NCI-H2196 (cell line): ENCODE results near the gene ANKRD6.
"Not testable (repeated sequence)": the region's sequence is repeated elsewhere in the genome, so short reads cannot be mapped to it uniquely, and the experiment has no call there.

Source experiments
- DNase-seq: peaks from one replicate; lab custom pipeline; 2025; ENCODE audit not compliant: unreplicated experiment; lab: John Stamatoyannopoulos, UW

ANKRD6 gene

DNA sequence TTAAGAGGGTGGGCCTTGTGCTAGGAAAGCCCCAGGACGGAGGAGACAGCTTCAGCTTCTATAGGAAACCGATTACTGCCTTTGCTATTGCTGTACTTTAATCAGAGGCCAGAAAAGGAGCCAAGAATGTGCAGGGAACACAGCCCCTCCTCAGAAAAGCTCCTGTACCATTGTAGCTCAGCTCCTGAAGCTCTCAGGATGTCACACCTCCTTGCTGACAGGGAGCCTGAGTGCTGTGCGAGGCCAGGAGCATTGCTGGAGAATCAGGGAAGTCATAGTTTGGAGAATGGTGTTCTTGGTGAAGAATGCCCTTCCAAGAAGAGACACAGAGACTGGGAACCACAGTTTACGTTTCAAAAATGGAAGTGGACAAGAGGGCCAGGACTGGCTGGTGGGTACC, 158.8 kb downstream of the ANKRD6 start:
- no peak for DNase-seq

DNA sequence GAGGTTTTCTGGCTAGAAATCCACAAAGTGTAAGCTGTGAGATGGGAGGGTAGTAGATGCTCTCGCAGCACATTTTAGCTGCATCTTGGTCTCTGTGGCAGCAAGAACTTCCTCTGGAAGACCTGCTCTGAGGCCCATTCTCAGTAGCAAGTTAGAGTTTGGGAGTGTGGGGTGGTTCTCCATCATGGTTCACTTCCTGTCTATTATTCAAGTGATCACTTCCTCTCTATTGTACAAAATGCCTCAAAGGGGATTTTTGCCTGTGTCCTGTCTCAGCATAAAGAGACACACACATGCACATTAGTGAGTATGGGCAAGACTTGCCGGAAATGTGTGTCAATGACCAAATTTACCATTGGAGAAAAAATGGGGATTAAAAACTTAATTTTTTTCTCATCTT, 163.1 kb downstream of the ANKRD6 start:
- no peak for DNase-seq

GRCh38 chr6:89596484-89596883, 163.5 kb downstream of the ANKRD6 start:
- DNase-seq: no peak

DNA sequence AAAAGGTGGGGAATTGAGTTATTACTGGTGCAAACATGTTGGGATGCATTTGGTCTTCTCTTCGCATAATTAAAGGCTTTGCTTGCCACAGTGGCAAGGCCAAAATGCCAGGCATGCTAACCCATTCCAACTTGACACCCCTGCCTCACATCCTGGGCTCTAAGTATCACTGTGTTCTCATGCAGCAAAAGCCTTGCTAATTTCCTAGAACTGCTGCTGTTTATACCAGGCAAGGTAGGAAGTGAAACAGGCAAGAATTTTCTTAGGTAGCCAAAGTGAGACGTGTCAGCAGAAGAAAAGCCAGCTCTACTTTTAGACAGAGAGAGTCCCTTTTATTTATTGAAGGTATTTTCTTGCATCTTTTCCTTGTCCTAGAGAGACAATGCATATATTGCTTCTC, 164.4 kb downstream of the ANKRD6 start:
- no peak for DNase-seq

GRCh38 chr6:89597988-89598387, 165.0 kb downstream of the ANKRD6 start:
- DNase-seq: peak; percentile 52

- no peak for DNase-seq
These were observed 166.8 kb downstream of the ANKRD6 start for GRCh38 chr6:89599727-89600126.

DNA sequence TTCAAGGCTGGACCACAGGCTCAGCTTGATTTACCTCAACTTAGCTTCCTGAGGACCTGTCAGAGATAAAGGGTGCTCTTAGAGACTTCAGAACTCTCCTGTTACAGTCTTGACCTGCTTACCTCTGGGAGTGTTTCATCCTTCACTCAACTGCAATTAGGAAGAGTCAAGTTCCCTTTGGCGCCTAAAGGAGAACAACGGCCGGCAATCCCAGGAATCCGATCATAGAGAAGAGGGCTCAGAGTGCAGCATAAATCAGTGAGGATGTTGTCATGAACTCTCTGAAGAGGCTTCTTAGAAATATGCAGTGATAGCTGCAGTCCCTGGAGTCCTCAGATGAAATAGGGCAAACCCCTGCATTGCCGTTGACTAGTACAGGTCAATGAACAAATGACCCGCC, 169.2 kb downstream of the ANKRD6 start:
- no peak for DNase-seq

GRCh38 chr6:89604653-89605052, 171.7 kb downstream of the ANKRD6 start:
- DNase-seq: no peak

DNA sequence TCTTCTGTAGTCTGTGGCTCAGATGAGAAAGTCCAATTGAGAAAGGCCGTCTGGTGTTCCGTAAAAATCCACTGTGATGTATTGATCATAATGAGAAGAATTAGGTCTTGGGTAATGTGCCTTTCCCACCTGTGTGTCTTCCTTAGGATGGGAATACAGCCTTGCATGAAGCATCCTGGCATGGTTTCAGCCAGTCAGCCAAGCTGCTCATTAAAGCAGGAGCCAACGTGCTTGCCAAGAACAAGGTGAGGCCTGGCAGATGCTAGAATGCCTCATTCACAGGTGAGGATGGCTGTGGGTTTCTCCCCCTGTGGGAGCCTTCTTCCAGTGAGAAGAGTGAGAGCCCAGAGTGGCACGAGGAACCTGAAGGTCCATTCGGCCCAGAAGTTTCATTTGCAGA, 172.9 kb downstream of the ANKRD6 start:
- DNase-seq: peak; percentile 28

DNA sequence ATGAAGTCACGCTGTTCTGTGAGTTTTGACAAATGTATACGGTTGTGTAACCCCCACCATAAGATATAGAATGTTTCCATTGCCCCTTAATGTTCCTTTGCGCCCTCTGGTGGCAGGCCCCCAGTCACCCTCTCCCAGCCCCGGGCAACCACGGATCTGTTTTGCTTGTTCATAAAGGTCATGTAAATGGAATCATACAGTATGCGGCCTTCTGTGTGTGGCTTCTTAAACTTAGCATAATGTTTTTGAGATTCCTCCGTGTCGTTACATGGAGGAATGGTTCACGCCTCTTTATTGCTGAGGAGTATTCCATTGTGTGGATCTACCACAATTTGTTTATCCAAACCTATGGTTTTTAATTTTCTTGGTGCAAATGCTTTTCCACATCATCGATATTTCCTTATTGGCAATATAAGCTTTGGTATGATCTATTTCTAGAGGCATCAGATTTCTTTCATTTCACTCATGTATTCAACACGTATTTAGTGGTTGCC, 177.2 kb downstream of the ANKRD6 start:
- no peak for DNase-seq

- no peak for DNase-seq
These were observed 178.7 kb downstream of the ANKRD6 start for GRCh38 chr6:89611666-89612065.

DNA sequence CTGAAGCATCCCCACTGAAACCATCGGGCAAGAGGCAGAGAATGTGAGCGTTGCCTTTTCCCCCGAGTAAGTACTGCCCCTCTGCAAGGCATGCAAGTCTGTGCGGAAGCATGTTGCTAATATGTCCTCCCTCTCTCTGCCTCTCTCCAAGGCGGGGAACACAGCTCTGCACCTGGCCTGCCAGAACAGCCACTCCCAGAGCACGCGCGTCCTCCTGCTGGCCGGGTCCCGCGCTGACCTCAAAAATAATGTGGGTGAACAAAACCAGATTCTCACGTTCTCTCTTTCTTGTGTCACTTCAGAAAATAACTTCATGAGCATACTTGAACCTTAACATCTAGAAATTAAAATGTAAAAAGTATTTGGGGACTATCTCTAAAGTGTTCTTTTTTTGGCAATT, 179.2 kb downstream of the ANKRD6 start:
- no peak for DNase-seq

DNA sequence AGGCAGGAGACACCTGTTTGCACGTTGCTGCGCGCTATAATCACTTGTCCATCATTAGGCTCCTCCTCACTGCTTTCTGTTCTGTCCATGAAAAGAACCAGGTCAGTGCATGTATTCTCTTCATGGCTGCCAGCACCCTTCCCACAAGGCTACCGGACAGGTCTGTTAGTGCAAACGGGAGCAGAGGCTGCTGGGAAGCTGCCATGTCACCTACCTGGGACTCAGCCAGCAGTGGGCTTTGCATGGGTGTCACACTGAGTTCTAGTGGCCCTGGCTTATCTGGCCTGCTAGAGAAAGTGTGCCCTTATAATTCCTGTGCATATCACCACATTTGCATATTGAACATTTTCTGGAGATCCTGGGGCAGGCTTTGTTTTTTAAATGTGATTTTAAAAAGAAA, 180.8 kb downstream of the ANKRD6 start:
- DNase-seq: no peak

DNA sequence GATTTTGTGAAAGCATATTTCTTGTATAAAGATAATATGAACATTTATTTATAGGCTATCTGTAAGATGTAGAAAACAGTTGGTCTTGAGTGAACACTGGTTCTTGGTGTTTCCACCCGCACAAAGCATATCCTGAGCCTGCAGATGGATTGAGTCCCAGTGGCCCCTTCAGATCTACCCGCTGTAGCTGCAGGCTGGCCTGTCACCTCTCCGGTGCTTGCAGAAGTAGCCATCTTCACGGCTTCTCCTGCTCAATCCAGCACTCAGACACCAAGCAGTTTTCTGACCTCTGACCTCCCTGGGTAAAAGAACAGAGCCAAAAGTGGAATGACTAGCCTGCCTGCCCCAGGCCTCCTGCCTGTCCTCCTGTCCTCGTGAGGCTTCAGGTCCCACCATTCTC, 182.9 kb downstream of the ANKRD6 start:
- no peak for DNase-seq

- no peak for DNase-seq
These were observed 183.6 kb downstream of the ANKRD6 start for GRCh38 chr6:89616531-89616930.

DNA sequence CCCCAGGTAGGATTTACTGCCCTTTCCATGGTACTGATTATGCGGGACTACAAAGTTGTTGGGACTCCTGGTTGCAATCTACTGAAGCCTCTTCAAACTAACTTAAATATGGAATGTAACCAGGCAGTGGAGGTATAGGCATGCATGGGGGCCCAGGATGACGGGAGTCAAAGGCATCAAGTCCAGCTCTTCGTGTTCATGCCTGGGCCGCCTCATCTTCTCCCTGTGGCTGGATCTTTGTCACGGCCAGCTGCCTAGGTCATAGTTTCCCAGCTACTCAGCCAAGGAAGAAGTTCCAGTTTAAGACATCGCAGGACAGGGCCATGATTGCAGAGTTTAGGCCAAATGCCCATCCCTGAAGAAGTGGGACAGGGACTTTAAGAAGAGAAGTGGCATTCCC, 185.1 kb downstream of the ANKRD6 start:
- DNase-seq: no peak

GRCh38 chr6:89619567-89619966, 186.6 kb downstream of the ANKRD6 start:
- no peak for DNase-seq

- no peak for DNase-seq
These were observed 190.8 kb downstream of the ANKRD6 start for GRCh38 chr6:89623749-89624148.

GRCh38 chr6:89630488-89630887, 197.5 kb downstream of the ANKRD6 start:
- no peak for DNase-seq

GRCh38 chr6:89636412-89636811, 203.5 kb downstream of the ANKRD6 start:
- not testable (repeated sequence) for DNase-seq

- DNase-seq: no peak
These were observed 205.0 kb downstream of the ANKRD6 start for GRCh38 chr6:89637960-89638319.

DNA sequence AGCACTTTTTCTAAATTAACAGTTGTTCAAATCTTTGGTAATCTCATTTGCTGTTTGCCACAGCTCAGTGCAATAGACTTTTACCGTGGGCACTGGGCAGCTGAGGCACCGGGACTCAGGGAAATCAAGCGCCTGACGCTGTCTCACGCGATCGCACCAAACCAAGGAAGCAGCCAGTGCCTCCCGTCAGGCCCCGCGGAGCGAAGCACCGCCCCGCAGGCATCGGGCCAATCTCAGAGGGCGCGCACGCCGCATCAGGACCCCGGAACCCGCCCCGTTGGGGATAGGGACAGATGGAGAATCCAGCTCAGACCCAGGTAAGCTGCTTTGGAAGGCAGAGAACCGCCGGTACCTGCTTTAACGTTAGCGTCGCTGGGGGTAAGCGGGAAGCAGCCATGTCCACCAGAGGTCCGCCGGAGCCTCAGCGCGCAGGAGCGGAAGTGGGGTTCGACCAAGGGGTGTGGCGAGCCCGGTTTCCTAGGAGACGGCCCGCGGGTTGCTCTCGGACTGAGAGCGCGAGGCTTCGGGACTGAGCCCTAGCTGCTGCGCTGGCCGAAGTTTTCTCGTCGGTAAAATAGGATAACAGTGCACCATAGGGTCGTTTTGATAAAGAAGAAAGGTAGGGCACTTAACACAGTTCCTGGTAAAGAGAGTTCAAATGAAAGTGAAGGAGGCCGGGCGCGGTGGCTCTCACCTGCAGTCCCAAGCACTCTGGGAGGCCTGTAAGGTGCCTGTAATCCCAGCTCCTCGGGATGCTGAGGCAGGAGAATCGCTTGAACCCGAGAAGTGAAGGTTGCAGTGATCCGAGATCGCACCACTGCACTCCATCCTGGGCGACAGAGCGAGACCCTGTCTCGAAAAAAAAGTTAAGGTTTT, 205.6 kb downstream of the ANKRD6 start, which contains the start of gene LYRM2:
Gene LYRM2, minus strand, starts transcription at position 428 of the 876 bp plus-strand sequence. Its CDS starts 31 bp downstream, at position 397.
- DNase-seq: peak; percentile 94

GRCh38 chr6:89640804-89641203, 207.9 kb downstream of the ANKRD6 start:
- no peak for DNase-seq
